Neuronal stem cell (in vitro differentiated cells): ENCODE measurements around the gene MTHFD1L.

Experiments used
- DNase-seq: peaks from one replicate; pipeline ENCODE4 v3.0.0-alpha.2; 2013; ENCODE audit warnings: low spot score
- H2AFZ ChIP-seq: one replicate; pipeline ENCODE4 v1.6.1; 2013; ENCODE audit warnings: mild to moderate bottlenecking, low read length, inconsistent platforms
- H2AK5ac ChIP-seq: 2 replicates; pipeline ENCODE4 v1.6.1; 2013; ENCODE audit warnings: low read depth, mild to moderate bottlenecking, inconsistent platforms, low read length, moderate library complexity, mixed read lengths
- H2BK120ac ChIP-seq: 2 replicates; pipeline ENCODE4 v1.6.1; 2013; ENCODE audit warnings: low read depth, mild to moderate bottlenecking, inconsistent platforms, low read length, moderate library complexity, mixed read lengths
- H2BK12ac ChIP-seq: one replicate; pipeline ENCODE4 v1.6.1; 2013; ENCODE audit warnings: low read length, inconsistent platforms
- H2BK15ac ChIP-seq: 2 replicates; pipeline ENCODE4 v1.6.1; 2013; ENCODE audit warnings: mild to moderate bottlenecking, low read length, inconsistent platforms, mixed read lengths
- H2BK5ac ChIP-seq: one replicate; pipeline ENCODE4 v1.6.1; 2013; ENCODE audit warnings: inconsistent platforms, mild to moderate bottlenecking, low read length, moderate library complexity
- H3K14ac ChIP-seq: one replicate; pipeline ENCODE4 v1.6.1; 2013; ENCODE audit warnings: low read length, inconsistent platforms
- H3K18ac ChIP-seq: 2 replicates; pipeline ENCODE4 v1.6.1; 2013; ENCODE audit warnings: low read length, inconsistent platforms
- H3K23ac ChIP-seq: 2 replicates; pipeline ENCODE4 v1.6.1; 2013; ENCODE audit warnings: low read depth, mild to moderate bottlenecking, mixed read lengths, low read length, inconsistent platforms; ENCODE audit not compliant: poor library complexity
- H3K27ac ChIP-seq: replicated peaks from 3 replicates; pipeline ENCODE4 v1.5.1; 2013; ENCODE audit warnings: low read length, inconsistent platforms
- H3K27me3 ChIP-seq, 3 experiments: 2 replicates each; pipeline ENCODE4 v1.6.1; 2013; ENCODE audit warnings: low read length in 3 of 3, mild to moderate bottlenecking in 2 of 3, inconsistent platforms in 1 of 3, low read depth in 1 of 3, mixed read lengths in 1 of 3, moderate library complexity in 1 of 3; ENCODE audit not compliant: control insufficient read depth in 3 of 3, insufficient read depth in 3 of 3
- H3K36me3 ChIP-seq, 2 donors: replicated peaks in 1 of 2; 2 replicates each; pipeline ENCODE4 v1.6.1; 2013; ENCODE audit warnings: low read length in 2 of 2; ENCODE audit not compliant: control insufficient read depth in 2 of 2, insufficient read depth in 2 of 2
- H3K4ac ChIP-seq: 2 replicates; pipeline ENCODE4 v1.6.1; 2013; ENCODE audit warnings: inconsistent platforms, mild to moderate bottlenecking, low read length, moderate library complexity
- H3K4me1 ChIP-seq, 2 donors: 1 replicate in 1 of 2; 2 replicates in 1 of 2; pipeline ENCODE4 v1.6.1; 2013; ENCODE audit warnings: low read length in 2 of 2, low read depth in 1 of 2; ENCODE audit not compliant: control insufficient read depth in 2 of 2, insufficient read depth in 1 of 2
- H3K4me2 ChIP-seq: one replicate; pipeline ENCODE4 v1.6.1; 2013; ENCODE audit warnings: mild to moderate bottlenecking, low read length, inconsistent platforms; ENCODE audit not compliant: insufficient read depth, poor library complexity, severe bottlenecking
- H3K4me3 ChIP-seq, 2 donors: 2 replicates each; pipeline ENCODE4 v1.5.1; 2013; ENCODE audit warnings: low read length in 2 of 2, mild to moderate bottlenecking in 2 of 2, inconsistent platforms in 1 of 2, moderate library complexity in 1 of 2
- H3K79me1 ChIP-seq: one replicate; pipeline ENCODE4 v1.6.1; 2013; ENCODE audit warnings: low read depth, mild to moderate bottlenecking, inconsistent platforms, low read length, moderate library complexity
- H3K9ac ChIP-seq: one replicate; pipeline ENCODE4 v1.6.1; 2013; ENCODE audit warnings: mild to moderate bottlenecking, low read depth, low read length, inconsistent platforms; ENCODE audit not compliant: poor library complexity
- H3K9me3 ChIP-seq, 2 donors: replicated peaks in 1 of 2; 2 replicates each; pipeline versions ENCODE3 to v1.6.1; 2013; ENCODE audit warnings: low read length in 2 of 2, mild to moderate bottlenecking in 2 of 2, inconsistent platforms in 1 of 2, low read depth in 1 of 2, mixed read lengths in 1 of 2, moderate library complexity in 1 of 2; ENCODE audit not compliant: control insufficient read depth in 2 of 2, insufficient read depth in 1 of 2
- H4K8ac ChIP-seq: one replicate; pipeline ENCODE4 v1.6.1; 2013; ENCODE audit warnings: low read depth, mild to moderate bottlenecking, inconsistent platforms, low read length, moderate library complexity
- H4K91ac ChIP-seq: one replicate; pipeline ENCODE4 v1.6.1; 2013; ENCODE audit warnings: low read length, low read depth, mild to moderate bottlenecking, inconsistent platforms; ENCODE audit not compliant: poor library complexity
- WGBS, 2 donors: extraction: QIAGEN DNeasy Blood & Tissue Kit; methylation state at CpG; one replicate each; pipeline ENCODE4 v1.1.7; 2013; ENCODE audit warnings: missing lambda C conversion rate in 2 of 2, mixed read lengths in 1 of 2; ENCODE audit not compliant: insufficient read length in 2 of 2, insufficient replicate concordance in 1 of 2; ENCODE audit errors: extremely low coverage in 2 of 2; 5-methylcytosine and 5-hydroxymethylcytosine counted together

Gene MTHFD1L

DNA sequence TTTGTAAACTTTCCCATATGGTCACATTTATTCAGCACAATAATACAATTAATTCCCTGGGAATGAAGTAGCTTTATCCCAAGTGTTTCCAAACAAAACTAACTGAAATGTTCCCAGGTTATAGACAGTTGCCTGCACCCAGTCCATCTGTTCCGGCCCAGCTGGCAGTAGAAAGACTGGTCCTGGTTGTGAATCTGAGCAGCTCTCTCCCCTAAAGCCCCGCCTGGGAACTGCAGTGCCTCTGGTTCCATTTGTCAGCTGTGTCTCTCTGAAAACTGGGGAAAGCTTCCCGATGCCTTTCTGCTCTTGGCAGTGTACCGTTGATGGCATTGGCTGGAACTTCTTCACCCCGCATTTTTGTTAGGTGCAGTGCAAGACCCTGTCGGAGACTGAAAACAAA, 8.7 kb downstream of the MTHFD1L start:
- no peak overlapping the region for H2BK15ac ChIP-seq
- no peak overlapping the region for H3K4ac ChIP-seq
- H2AFZ ChIP-seq: no peak overlapping the region
- peaks cover 6% of the 10 kb centered on the region for H3K79me1 ChIP-seq
- DNase-seq: no peak
- no peak overlapping the region for H3K27ac ChIP-seq
- no peak overlapping the region for H3K23ac ChIP-seq
- WGBS, 2 donors: no CpG with 5 or more reads among the region's 6 CpGs
- peaks cover 0 to 40% of the 10 kb centered on the region in 2 donors for H3K36me3 ChIP-seq
- H2AK5ac ChIP-seq: no peak overlapping the region
- H2BK120ac ChIP-seq: no peak overlapping the region
- H3K27me3 ChIP-seq: no peaks in the 10 kb centered on the region
- no peaks in the 10 kb centered on the region for H3K9me3 ChIP-seq
- H4K8ac ChIP-seq: no peak overlapping the region
- H3K9ac ChIP-seq: no peak overlapping the region
- H3K4me1 ChIP-seq: peaks cover 0 to 11% of the 10 kb centered on the region in 2 donors
- no peak overlapping the region for H3K18ac ChIP-seq
- no peak overlapping the region for H3K14ac ChIP-seq
- H3K4me3 ChIP-seq: no peak overlapping the region
- no peak overlapping the region for H2BK12ac ChIP-seq
- no peak overlapping the region for H4K91ac ChIP-seq
- no peak overlapping the region for H2BK5ac ChIP-seq
- no peak overlapping the region for H3K4me2 ChIP-seq

DNA sequence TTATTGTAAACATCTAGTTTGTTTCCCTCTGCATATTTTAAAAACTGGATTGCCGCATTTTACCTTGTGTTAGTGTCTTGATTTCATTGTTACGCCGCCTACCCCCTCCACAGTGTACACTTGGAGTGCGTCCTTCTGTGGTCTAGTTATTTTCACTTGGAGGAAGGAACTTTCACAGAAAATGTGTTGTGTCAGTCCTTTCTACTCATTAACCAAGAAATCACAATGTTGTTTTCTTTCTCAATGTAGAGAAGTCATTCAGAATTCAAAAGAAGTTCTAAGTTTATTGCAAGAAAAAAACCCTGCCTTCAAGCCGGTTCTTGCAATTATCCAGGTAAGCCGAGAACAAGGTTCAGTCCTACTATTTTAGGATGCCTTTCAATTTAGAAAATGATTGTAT, 10.3 kb downstream of the MTHFD1L start:
- Histone ChIP-seq H3K4me1 (peaks cover 0 to 11% of the 10 kb centered on the region in 2 donors), H2BK12ac (no peak overlapping the region), H3K14ac (no peak overlapping the region), H2BK15ac (no peak overlapping the region), H3K27me3 (no peaks in the 10 kb centered on the region), H3K9me3 (no peaks in the 10 kb centered on the region), H3K4me3 (no peak overlapping the region), H3K4me2 (no peak overlapping the region), H2BK120ac (no peak overlapping the region), H4K91ac (no peak overlapping the region), H3K23ac (no peak overlapping the region), H2AK5ac (no peak overlapping the region), H2BK5ac (no peak overlapping the region), H3K4ac (no peak overlapping the region), H3K9ac (no peak overlapping the region), H2AFZ (no peak overlapping the region), H4K8ac (no peak overlapping the region), H3K18ac (no peak overlapping the region), H3K36me3 (peaks cover 0 to 54% of the 10 kb centered on the region in 2 donors), H3K27ac (no peak overlapping the region), H3K79me1 (peaks cover 3% of the 10 kb centered on the region)
- no CpG with 5 or more reads among the region's 6 CpGs for WGBS, 2 donors
- DNase-seq: no peak

DNA sequence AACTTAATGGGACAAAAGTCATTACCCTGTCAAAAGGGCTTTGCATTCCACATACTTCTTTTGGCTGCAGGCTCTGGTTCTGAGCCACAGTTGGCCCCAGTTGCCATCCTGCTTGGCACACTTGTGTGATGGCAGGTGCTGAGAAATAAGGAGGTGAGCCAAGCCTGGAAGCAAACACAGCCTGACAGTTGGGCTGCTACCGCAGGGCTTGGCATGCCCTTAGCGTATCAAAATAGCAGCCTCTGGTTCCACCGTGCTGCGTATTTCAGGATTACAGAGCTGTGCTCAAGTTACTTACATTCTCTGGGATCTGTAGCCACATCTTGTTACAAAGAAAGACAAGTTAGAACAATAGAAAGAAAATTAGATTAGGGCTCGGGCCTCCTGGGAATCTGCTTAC, 11.1 kb downstream of the MTHFD1L start:
- H3K79me1 ChIP-seq: peaks cover 3% of the 10 kb centered on the region
- H3K36me3 ChIP-seq: peaks cover 0 to 54% of the 10 kb centered on the region in 2 donors
- no peaks in the 10 kb centered on the region for H3K27me3 ChIP-seq
- H3K14ac ChIP-seq: no peak overlapping the region
- no peak overlapping the region for H3K9ac ChIP-seq
- no CpG with 5 or more reads among the region's 5 CpGs for WGBS, 2 donors
- no peaks in the 10 kb centered on the region for H3K9me3 ChIP-seq
- H2BK120ac ChIP-seq: no peak overlapping the region
- H2BK15ac ChIP-seq: no peak overlapping the region
- H2AK5ac ChIP-seq: no peak overlapping the region
- H2AFZ ChIP-seq: no peak overlapping the region
- no peak overlapping the region for H2BK12ac ChIP-seq
- H2BK5ac ChIP-seq: no peak overlapping the region
- H3K23ac ChIP-seq: no peak overlapping the region
- no peak overlapping the region for H4K8ac ChIP-seq
- DNase-seq: no peak
- H3K4me1 ChIP-seq: peaks cover under 1 to 13% of the 10 kb centered on the region in 2 donors
- H3K4ac ChIP-seq: no peak overlapping the region
- no peak overlapping the region for H3K4me2 ChIP-seq
- H4K91ac ChIP-seq: no peak overlapping the region
- no peak overlapping the region for H3K18ac ChIP-seq
- H3K27ac ChIP-seq: no peak overlapping the region
- H3K4me3 ChIP-seq: no peak overlapping the region

DNA sequence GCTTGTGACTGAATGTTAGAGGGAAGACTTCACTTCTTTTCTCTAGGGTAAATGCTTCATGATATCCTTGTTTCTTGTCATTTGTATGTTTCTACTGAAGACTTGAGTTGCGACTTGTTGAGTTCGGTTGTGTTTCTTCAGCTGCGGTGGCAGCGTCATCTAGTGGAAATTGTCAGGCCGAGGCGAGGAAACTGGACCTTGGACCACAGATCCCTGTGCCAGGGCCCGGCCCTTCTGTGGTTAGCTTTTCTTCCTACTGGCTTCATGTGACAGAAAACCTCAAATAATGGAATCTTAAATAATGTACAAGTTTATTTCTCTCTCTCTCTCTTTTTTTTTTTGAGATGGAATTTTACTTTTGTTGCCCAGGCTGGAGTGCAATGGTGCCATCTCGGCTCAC, 12.4 kb downstream of the MTHFD1L start:
- no peak overlapping the region for H4K91ac ChIP-seq
- no peak overlapping the region for H2AFZ ChIP-seq
- no peak for DNase-seq
- H2BK120ac ChIP-seq: no peak overlapping the region
- no peak overlapping the region for H3K4me2 ChIP-seq
- no peak overlapping the region for H2AK5ac ChIP-seq
- H3K4me1 ChIP-seq: peaks cover 12 to 15% of the 10 kb centered on the region in 2 donors
- peaks cover 0 to 48% of the 10 kb centered on the region in 2 donors for H3K36me3 ChIP-seq
- H3K27ac ChIP-seq: no peak overlapping the region
- no peak overlapping the region for H2BK5ac ChIP-seq
- H2BK12ac ChIP-seq: no peak overlapping the region
- no peak overlapping the region for H4K8ac ChIP-seq
- no peak overlapping the region for H3K4ac ChIP-seq
- H3K79me1 ChIP-seq: peaks cover 3% of the 10 kb centered on the region
- H2BK15ac ChIP-seq: no peak overlapping the region
- H3K4me3 ChIP-seq: no peak overlapping the region
- H3K18ac ChIP-seq: no peak overlapping the region
- H3K9ac ChIP-seq: no peak overlapping the region
- no peaks in the 10 kb centered on the region for H3K27me3 ChIP-seq
- H3K9me3 ChIP-seq: no peaks in the 10 kb centered on the region
- H3K23ac ChIP-seq: no peak overlapping the region
- H3K14ac ChIP-seq: no peak overlapping the region
- WGBS, 2 donors: no CpG with 5 or more reads among the region's 8 CpGs
